Measurements from ENCODE around the gene MAP3K1. TPM values are rescaled to one million over a fixed set of nuclear protein-coding genes. Genes with fewer than 3 reads are reported as not detected.
A peak's percentile ranks its signal among the peaks of the same experiment; 100 is the strongest.

The MAP3K1 gene
- total RNA-seq, 2 donors from 2014 or later, result 31.7 to 40.6 TPM

DNA sequence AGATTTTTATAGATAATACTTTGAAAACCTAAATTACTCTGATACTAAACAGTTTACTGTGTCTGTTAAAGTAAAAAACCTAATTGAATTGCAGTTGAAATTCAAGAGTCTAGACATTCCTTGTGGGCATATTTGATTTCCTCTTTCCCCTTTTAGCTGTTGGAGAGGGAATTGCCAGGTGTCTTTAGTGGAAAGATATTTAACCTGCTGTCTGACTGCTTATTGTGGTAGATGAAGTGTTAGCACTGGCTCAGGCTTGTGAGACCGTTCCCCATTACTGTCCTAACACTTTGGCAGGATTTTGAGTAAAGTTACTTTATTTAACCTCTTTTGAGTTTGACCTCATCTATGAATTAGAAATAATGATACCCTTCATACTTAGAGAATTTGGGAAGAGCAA is 16.4 kb downstream of the MAP3K1 start:
- intact Hi-C loops (cut with DNase I), result loop anchor here (10.0 kb wide), 1 partner anchor 347 kb away; no protein-coding TSS in a partner anchor
- Histone ChIP-seq H3K4me1 (replicated peaks) (no peaks in the 10 kb centered on the region), H3K4me3 (no peak overlapping the region), H3K36me3 (no peaks in the 10 kb centered on the region), H3K27ac (no peak overlapping the region), H3K27me3 (replicated peaks; ENCODE audit: insufficient read depth) (no peaks in the 10 kb centered on the region), H3K9me3 (no peaks in the 10 kb centered on the region)
- DNase-seq (ENCODE audit: low spot score), result no peak
- TF ChIP-seq, protein P1, sequence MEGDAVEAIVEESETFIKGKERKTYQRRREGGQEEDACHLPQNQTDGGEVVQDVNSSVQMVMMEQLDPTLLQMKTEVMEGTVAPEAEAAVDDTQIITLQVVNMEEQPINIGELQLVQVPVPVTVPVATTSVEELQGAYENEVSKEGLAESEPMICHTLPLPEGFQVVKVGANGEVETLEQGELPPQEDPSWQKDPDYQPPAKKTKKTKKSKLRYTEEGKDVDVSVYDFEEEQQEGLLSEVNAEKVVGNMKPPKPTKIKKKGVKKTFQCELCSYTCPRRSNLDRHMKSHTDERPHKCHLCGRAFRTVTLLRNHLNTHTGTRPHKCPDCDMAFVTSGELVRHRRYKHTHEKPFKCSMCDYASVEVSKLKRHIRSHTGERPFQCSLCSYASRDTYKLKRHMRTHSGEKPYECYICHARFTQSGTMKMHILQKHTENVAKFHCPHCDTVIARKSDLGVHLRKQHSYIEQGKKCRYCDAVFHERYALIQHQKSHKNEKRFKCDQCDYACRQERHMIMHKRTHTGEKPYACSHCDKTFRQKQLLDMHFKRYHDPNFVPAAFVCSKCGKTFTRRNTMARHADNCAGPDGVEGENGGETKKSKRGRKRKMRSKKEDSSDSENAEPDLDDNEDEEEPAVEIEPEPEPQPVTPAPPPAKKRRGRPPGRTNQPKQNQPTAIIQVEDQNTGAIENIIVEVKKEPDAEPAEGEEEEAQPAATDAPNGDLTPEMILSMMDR (IDR thresholded peaks at IDR 0.05), result no peak
- no peak for TF ChIP-seq POLR2AphosphoS5 (IDR thresholded peaks at IDR 0.05)
- no peak for TF ChIP-seq POLR2A (IDR thresholded peaks at IDR 0.05)
- 21% methylated on average over 1 of the region's 1 CpG for WGBS

DNA sequence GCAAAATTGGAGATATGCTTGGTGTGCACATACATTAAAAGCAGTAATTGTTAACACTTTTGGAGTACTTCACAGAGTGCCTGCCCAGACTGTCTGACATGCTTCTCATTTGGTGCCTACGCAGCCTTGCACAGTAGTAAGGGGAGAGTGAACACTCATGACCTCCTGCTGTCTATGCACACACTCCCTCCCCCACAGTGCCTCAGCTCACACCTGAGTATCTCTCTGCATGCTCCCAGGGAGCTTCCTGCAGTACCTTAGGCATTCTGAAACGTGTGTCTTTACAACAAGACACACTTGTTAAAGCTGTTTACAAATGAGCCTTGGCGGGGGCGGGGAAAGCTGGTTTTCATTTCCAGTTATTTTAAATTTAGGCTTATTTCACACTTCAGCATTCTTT is 18.0 kb downstream of the MAP3K1 start:
- Histone ChIP-seq H3K9me3 (no peaks in the 10 kb centered on the region), H3K27ac (no peak overlapping the region), H3K27me3 (replicated peaks; ENCODE audit: insufficient read depth) (no peaks in the 10 kb centered on the region), H3K36me3 (no peaks in the 10 kb centered on the region), H3K4me1 (replicated peaks) (no peaks in the 10 kb centered on the region), H3K4me3 (no peak overlapping the region)
- 70% methylated on average over 4 of the region's 4 CpGs for WGBS
- intact Hi-C loops (cut with DNase I), result loop anchor here (10.0 kb wide), 1 partner anchor 349 kb away; no protein-coding TSS in a partner anchor
- no peak for DNase-seq (ENCODE audit: low spot score)
- TF ChIP-seq, protein P1 (IDR thresholded peaks at IDR 0.05), result no peak
- no peak for TF ChIP-seq POLR2A (IDR thresholded peaks at IDR 0.05)
- no peak for TF ChIP-seq POLR2AphosphoS5 (IDR thresholded peaks at IDR 0.05)

DNA sequence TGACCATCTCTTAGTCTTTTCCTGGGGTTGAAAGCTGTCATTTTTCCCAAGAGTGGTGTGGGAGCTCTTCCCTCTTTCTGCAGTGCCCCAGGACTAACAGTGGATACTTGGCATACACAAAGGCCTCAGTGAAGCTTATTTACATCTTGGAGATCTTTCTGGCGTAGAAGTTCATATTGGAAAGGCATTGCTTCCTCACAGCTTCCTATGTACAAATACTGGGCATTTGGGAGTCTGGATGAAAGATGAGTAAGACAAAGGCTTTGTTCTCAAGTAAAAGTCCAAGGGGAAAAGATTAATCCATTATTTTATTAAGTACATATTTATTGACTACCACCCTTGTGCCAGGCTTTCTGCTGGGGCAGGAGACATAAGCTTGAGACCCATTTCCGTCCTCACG is 22.0 kb downstream of the MAP3K1 start:
- 90% methylated on average over 3 of the region's 3 CpGs for WGBS
- DNase-seq (ENCODE audit: low spot score), result no peak
- H3K4me1 ChIP-seq (replicated peaks), result no peaks in the 10 kb centered on the region
- H3K27ac ChIP-seq, result no peak overlapping the region
- intact Hi-C loops (cut with DNase I), result loop anchor here (10.0 kb wide), 1 partner anchor 353 kb away; no protein-coding TSS in a partner anchor
- H3K9me3 ChIP-seq, result no peaks in the 10 kb centered on the region
- no peaks in the 10 kb centered on the region for H3K36me3 ChIP-seq
- H3K4me3 ChIP-seq, result no peak overlapping the region
- TF ChIP-seq, protein P1 (IDR thresholded peaks at IDR 0.05), result no peak
- TF ChIP-seq POLR2A (IDR thresholded peaks at IDR 0.05), result no peak
- no peak for TF ChIP-seq POLR2AphosphoS5 (IDR thresholded peaks at IDR 0.05)
- H3K27me3 ChIP-seq (replicated peaks; ENCODE audit: insufficient read depth), result no peaks in the 10 kb centered on the region

DNA sequence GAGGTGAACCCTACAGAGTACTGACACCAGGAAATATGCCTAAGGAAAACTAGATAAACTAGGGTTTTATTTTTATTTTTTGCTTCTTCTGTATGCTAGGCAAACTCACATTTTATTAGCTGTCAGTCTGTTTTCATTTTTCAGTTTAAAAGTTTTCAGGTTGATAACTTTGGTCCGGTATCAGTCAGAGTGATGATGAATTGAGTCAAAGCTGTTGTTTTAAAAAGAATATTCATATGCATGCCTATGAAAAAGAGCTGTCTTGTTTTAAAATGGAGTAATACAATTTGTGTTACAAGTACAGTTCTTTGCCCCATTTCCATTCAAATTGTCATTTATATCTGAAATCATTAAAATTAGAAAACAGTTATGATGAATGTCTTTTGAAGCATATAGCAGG is 22.6 kb downstream of the MAP3K1 start:
- intact Hi-C loops (cut with DNase I), result loop anchor here (2.0 to 10.0 kb wide), 2 partner anchors 353 to 567 kb away; no protein-coding TSS in a partner anchor
- WGBS, result 50% methylated on average over 1 of the region's 1 CpG
- Histone ChIP-seq H3K4me1 (replicated peaks) (no peaks in the 10 kb centered on the region), H3K36me3 (no peaks in the 10 kb centered on the region), H3K27me3 (replicated peaks; ENCODE audit: insufficient read depth) (no peaks in the 10 kb centered on the region), H3K9me3 (no peaks in the 10 kb centered on the region), H3K27ac (no peak overlapping the region), H3K4me3 (no peak overlapping the region)
- no peak for DNase-seq (ENCODE audit: low spot score)
- TF ChIP-seq, protein P1 (IDR thresholded peaks at IDR 0.05), result no peak
- TF ChIP-seq POLR2A (IDR thresholded peaks at IDR 0.05) (no peak), POLR2AphosphoS5 (IDR thresholded peaks at IDR 0.05) (no peak)

DNA sequence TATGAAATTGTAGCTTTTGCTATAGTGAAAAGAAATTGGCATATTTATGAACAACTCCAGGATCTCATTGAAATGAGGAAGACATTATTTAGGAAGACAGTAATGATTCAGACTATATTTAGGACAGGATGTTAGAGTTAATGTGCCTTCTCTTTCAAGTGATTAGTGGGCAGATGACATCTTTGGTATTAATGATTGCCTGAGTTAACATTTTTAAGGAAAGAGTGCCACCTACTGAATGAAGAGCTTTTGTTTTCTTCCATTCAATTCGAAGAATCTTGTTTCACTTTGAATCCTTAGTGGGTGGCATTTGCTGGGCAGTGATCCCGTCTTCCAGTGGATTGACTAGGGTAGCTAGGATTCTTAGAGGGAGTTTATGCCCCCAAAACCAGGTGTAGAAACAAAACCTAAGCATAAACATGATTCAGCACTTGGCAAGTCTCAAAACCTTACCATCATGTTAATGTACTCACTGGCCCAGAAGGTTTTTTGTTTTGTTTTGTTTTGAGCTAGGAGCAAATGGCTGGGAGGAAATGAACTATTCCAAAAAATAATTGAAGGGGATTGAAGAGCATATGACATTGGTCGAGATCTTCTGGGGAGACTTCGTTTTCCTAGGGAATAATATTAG is 23.2 kb downstream of the MAP3K1 start:
- TF ChIP-seq POLR2AphosphoS5 (IDR thresholded peaks at IDR 0.05), result peak; percentile 35
- no peak for TF ChIP-seq POLR2A (IDR thresholded peaks at IDR 0.05)
- TF ChIP-seq, protein P1 (IDR thresholded peaks at IDR 0.05), result peak in 3 of 4 experiments; percentile 55 to 72 (median 70)
- Histone ChIP-seq H3K4me1 (replicated peaks) (no peaks in the 10 kb centered on the region), H3K27ac (no peak overlapping the region), H3K36me3 (no peaks in the 10 kb centered on the region), H3K27me3 (replicated peaks; ENCODE audit: insufficient read depth) (no peaks in the 10 kb centered on the region), H3K4me3 (no peak overlapping the region), H3K9me3 (no peaks in the 10 kb centered on the region)
- 29% methylated on average over 4 of the region's 4 CpGs for WGBS
- DNase-seq (ENCODE audit: low spot score), result no peak
- intact Hi-C loops (cut with DNase I), result loop anchor here (2.0 to 10.0 kb wide), 2 partner anchors 354 to 568 kb away; no protein-coding TSS in a partner anchor

Measured in prostate gland (tissue), 2 donors.